GM12873 (cell line): ENCODE results near the gene HMGCLL1.

Experiments
- CTCF ChIP-seq: IDR thresholded peaks from 2 replicates; pipeline ENCODE4 v1.5.1; 2012; ENCODE audit warnings: low read depth, mild to moderate bottlenecking, moderate library complexity, low read length, control low read depth; ENCODE audit not compliant: insufficient read depth; ENCODE audit errors: missing control alignments

Gene HMGCLL1

DNA sequence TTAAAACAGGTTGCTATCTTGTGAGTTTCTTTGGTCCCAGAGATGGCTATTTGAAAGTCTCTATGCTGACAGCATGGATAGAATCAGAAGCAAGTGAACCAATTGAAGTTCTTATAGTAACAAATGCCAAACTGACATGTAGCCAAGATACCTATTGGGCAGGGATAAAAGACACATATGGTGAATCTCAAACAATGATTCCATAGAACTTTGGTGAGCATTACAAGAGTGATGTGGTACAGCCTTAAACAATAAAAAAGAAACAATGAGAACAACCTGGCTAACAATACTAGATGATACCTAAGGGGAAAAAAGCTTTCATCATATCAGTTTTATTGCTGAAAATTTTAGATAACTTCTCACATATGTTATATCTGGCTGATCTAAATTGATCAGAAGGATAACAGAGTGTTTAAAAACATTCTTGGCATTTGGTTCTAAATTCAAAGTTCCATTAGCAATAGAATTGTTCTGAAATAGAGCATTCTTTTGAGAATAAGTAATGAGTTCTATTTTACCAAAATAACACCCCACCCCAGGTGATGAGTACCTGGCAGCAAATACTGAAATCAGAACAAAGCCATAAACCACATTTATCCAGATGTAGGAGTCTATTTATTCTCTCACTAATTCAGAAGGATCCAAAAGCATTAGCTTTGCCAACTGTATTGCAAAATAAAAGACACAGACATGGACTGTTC lies 5.8 kb upstream of the HMGCLL1 start:
- no peak for TF ChIP-seq CTCF

- no peak for TF ChIP-seq CTCF
These were observed 2.2 kb downstream of the HMGCLL1 start for GRCh38 chr6:55576811-55577210.

- TF ChIP-seq CTCF = no peak
These were observed 4.4 kb downstream of the HMGCLL1 start for GRCh38 chr6:55574556-55574955.

DNA sequence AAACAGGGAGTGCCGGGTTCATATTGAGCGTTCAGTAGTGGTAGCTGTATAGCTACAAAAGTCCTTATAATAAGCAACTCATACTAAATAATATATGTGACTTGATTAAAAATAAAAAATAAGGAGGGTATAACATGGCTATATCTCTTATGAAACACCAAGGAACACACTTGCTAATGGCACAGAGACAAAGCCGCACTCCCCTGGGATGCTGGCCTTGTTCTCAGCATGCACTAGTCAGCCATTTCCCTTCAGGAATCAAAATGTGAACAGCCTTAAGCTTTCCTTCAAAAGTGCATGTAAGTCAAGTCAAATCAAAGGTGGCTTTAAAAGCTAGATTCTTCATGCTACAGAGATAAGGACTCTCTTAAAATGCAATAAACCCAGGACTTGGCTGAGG lies 9.4 kb downstream of the HMGCLL1 start:
- TF ChIP-seq CTCF = no peak

- TF ChIP-seq CTCF = no peak
These were observed 10.1 kb downstream of the HMGCLL1 start for GRCh38 chr6:55568808-55569439.

GRCh38 chr6:55567558-55567957 lies 11.4 kb downstream of the HMGCLL1 start:
- no peak for TF ChIP-seq CTCF

DNA sequence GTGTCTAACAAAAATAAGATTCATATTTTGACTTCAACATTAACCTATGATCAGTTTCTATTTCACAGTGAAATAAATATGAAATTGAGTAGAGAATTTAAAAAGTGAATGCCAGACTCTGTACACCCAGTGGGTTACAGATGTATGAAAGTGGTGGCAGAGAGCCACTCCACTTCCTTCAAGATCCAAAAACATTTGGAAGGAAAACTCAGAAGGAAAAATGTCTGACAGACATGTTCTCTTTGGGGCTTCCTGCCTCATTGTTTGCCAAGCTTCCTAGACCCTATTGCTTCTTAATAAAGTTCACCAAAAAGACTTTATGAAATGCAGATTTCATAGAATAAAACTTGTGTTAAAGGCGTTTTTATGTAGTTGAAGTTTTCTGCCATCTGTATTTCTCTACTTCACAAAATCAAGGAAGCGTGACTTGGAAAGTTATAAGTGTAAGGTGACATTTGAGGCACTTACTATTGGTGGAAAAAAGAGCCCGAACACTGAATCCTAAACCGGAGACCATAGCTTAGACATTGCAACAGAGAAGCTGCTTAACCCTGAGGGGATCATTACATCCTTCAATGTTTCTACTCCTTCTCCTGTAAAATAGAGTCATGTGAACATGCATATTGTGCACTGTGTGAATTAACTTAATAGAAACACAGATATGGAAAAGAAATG lies 12.8 kb downstream of the HMGCLL1 start:
- no peak for TF ChIP-seq CTCF
